AG04449 (cell line): Measurements from ENCODE around the gene MARS1.
A peak's percentile ranks its signal among the peaks of the same experiment; 100 is the strongest.

Experiments
- CTCF ChIA-PET: fragments of 350-600 bp; formaldehyde crosslinking; extraction: SDS; loops from one replicate; lab custom pipeline; 2021; ENCODE audit warnings: antibody characterized with exemption; lab: Yijun Ruan, JAX
- POLR2A ChIA-PET: fragments of 400-600, 350-600 bp; formaldehyde crosslinking; extraction: SDS; loops from one replicate; lab custom pipeline; 2020; ENCODE audit warnings: antibody characterized with exemption, inconsistent platforms; lab: Yijun Ruan, JAX
- DNase-seq: peaks from one replicate; pipeline ENCODE4 v3.0.0-alpha.2; 2010; ENCODE audit warnings: low read depth, low spot score
- H3K4me3 ChIP-seq: 2 replicates; pipeline ENCODE4 v1.5.1; 2011; ENCODE audit warnings: low read depth, mild to moderate bottlenecking, control low read depth, low read length
- CTCF ChIP-seq: IDR thresholded peaks from one replicate; pipeline ENCODE4 v1.5.1; 2011; ENCODE audit warnings: mild to moderate bottlenecking, moderate library complexity, low read length, control low read depth, inconsistent platforms; ENCODE audit not compliant: insufficient read depth; ENCODE audit errors: missing control alignments

The MARS1 gene

GRCh38 chr12:57548013-57548315, 60.1 kb downstream of the MARS1 start:
- TF ChIP-seq CTCF = no peak
- ChIA-PET POLR2A (no interaction called here), CTCF (no interaction called here)
- DNase-seq = no peak
- no peak overlapping the region for H3K4me3 ChIP-seq

- TF ChIP-seq CTCF = no peak
- CTCF ChIA-PET = no interaction called here
- POLR2A ChIA-PET = no interaction called here
- DNase-seq = no peak
- no peak overlapping the region for H3K4me3 ChIP-seq
Measured at GRCh38 chr12:57548488-57548887, 60.6 kb downstream of the MARS1 start.

- DNase-seq = no peak
- ChIA-PET CTCF (interaction anchor here (1.0 kb wide), 1 partner anchor 34 kb away, joined by 4 read pairs; no protein-coding TSS in a partner anchor), POLR2A (no interaction called here)
- peak overlapping the region; percentile 62 for H3K4me3 ChIP-seq
- no peak for TF ChIP-seq CTCF
Measured at GRCh38 chr12:57549203-57549908, 61.5 kb downstream of the MARS1 start.

GRCh38 chr12:57549909-57550640, 62.2 kb downstream of the MARS1 start, which contains the start of gene KIF5A:
Gene KIF5A (plus strand): TSS chr12:57550044. CDS start chr12:57550272, 228 bp downstream.
- TF ChIP-seq CTCF = no peak
- no peak for DNase-seq
- POLR2A ChIA-PET = no interaction called here
- CTCF ChIA-PET = interaction anchor here (1.0 kb wide), 1 partner anchor 33 kb away, joined by 4 read pairs; no protein-coding TSS in a partner anchor
- peak within 1 kb of the TSS; percentile 62 for H3K4me3 ChIP-seq

- POLR2A ChIA-PET = no interaction called here
- peak overlapping the region; percentile 62 for H3K4me3 ChIP-seq
- no peak for DNase-seq
- TF ChIP-seq CTCF = no peak
- CTCF ChIA-PET = interaction anchor here (1.2 to 1.5 kb wide), 2 partner anchors 8 to 82 kb away, joined by 3 to 5 read pairs; partner anchors contain the start of gene B4GALNT1
Measured at GRCh38 chr12:57550641-57551549, 63.0 kb downstream of the MARS1 start.
